HG02678 (cell line): ENCODE results near the gene PDE6D.
A peak's percentile ranks its signal among the peaks of the same experiment; 100 is the strongest.
"Not testable (repeated sequence)": the region's sequence is repeated elsewhere in the genome, so short reads cannot be mapped to it uniquely, and the experiment has no call there.

Experiments used
- ATAC-seq: cut with Tn5 transposase; IDR thresholded peaks from one replicate; pipeline ENCODE4 v1.9.1; 2021; ENCODE audit warnings: mild to moderate bottlenecking, moderate library complexity; ENCODE audit not compliant: unreplicated experiment

PDE6D gene

DNA sequence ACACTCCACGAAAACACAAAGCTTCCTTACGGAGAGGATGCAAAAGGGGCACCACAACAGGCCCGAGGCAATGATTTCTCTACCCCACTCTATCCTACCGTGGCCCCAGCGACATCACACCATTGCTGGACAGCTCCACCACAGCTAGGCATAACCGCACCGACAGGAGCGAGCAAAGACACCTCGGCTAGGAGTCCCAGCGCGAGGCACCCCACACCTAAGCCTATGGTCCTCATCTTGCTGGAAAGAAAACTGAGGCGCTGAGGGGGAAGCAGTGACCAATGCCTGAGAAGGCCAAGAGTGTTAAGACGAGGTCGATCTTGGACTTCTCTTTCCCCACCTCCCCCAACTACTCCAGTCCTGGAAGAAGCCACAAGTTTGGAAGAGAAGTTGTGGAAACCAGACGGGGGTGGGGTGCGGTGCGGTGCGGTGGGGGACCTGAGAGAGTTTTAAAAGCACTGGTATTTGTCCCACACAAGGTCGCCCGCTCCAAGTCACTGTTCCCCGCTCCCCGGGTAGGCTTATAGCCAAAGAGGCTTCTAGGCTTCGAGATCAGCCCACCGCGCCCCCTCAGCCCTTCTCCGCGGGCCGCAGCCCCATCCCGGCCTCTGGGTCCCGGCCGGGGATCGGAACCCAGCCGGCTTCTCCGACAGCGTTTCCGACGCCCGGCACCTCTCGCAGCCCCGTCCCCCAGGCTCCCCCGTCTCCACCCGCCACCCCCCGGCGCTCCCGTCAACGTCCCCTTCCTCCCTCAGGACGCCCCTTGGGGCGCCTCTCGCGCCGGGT is 766 bp downstream of the PDE6D start:
- ATAC-seq: peak; percentile 15

DNA sequence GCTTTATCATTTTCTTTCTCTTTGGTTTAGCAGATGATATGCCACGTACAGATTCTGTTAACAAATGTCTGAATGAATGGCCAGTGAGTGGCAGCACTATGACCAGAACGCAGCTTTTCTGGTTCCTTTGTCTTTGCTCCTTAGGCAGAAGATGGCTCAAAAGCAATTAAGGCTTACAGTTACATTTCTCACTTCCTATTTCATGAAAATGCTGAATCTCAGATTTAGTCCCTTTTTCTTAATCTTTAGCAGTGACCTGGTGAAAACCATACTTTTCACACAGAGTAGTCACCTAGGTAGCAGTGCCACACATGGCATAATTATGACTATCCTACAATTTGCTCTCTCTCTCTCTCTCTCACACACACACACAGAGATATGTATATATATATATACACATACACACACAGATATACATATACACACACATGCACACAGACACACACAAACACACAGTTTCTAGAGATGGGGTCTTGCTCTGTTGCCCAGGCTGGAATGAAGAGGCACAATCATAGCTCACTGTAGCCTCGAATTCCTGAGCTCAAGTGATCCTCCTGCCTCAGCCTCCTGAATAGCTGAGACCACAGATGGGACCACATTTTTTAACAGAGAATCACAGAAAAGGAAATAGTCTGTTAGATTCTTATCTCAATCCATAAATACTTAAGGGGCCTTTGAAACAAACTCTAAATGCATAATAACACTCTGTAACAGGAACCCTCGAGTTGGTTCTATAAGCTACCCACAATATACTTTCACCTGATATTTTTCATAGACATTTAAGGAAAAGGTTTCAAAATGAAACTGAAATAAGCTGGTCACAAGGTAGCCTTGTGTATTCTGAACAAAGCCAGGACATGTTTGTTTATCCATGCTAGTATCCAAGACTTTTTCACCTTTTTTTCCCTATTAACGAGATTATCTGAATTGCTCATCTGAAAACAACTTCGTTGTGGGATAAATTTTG is 11.6 kb downstream of the PDE6D start:
- no peak for ATAC-seq

DNA sequence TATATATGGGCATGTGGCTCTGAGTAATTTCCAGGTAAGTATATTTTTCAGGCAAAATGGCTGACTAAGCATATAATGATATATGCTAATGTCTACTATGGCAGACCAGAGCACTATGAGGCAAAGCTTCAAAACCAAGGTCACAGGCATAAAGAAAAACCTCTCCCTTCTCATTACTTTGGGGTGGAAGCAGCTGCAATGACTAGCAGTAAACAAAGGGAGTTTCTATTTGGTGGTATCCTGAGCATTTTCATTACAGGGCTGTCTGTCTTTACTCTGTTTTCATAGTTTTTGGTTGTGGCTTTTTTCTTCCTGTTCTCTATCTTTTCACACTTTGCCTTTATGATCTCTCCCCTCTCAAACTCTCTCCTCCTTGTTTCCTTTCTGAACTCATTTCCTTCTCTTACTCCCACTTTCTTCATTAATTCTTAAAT is 15.6 kb downstream of the PDE6D start:
- ATAC-seq: no peak

DNA sequence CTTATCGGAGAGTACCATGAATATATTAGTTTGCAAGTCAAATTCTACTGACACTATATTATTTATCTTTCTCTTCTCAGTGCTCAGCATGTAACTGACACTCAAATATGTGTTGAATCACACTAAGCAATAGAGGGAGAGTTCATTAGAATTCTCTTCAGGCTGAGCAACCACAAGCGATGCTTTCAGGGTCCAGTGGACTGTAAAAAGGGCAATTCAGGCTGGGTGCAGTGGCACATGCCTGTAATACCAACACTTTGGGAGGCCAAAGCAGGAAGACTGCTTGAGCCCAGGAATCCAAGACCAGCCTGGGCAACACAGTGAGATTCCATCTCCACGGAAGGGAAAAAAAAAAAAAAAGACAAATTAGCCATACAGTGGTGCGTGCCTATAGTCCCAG is 16.3 kb downstream of the PDE6D start:
- no peak for ATAC-seq

DNA sequence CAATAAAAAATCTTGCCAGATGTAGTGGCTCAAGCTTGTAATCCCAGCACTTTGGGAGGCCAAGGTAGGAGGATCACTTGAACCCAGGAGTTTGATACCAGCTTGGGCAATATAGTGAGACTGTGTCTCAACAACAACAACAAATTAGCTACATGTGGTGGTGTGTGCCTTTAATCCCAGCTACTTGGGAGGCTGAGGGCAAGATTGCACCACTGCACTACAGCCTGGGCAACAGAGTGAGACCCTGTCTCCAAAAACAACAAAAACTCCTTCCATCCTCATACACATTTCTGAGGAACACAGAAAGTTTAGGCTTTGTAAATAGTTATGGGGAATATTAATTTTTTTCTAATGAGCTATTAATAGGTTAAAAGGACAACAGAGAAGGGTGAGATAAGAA is 17.0 kb downstream of the PDE6D start:
- ATAC-seq: no peak

DNA sequence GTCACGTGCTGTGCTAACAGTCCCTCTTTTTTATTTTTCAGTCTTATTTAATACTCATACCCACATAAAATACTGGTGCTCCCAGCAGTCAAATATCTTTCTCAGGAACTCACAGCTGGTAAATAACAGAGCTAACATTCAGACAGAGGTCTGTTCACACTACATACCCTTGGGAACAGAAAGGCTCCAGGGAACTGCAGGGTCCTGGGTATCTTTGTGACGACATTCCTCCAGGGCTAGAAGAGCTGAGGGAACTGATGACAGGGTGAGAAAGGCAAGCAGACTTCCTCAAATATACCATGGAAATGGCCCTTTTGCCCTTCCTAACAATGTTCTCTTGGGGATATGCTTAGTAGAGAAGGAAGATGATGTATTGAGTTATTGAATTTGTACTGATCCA is 19.3 kb downstream of the PDE6D start:
- no peak for ATAC-seq

DNA sequence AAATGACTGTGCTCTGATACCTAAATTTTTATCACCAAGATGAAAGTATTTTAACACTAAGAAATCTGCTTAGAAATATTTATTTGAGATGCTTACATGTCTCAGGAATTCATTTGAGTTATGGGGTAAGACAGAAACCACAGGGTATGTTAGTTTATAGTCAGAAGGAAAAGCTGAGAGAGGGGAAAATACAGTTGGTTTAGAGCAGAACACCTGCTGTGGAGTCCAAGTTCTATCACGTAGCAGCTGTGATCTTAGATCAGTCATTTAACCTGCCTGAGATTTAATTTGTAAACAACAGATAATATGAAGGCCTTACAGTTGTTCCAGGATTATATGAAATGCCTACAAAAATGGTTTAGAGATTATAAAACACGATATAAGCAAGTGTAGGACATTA is 29.0 kb downstream of the PDE6D start:
- ATAC-seq: no peak

DNA sequence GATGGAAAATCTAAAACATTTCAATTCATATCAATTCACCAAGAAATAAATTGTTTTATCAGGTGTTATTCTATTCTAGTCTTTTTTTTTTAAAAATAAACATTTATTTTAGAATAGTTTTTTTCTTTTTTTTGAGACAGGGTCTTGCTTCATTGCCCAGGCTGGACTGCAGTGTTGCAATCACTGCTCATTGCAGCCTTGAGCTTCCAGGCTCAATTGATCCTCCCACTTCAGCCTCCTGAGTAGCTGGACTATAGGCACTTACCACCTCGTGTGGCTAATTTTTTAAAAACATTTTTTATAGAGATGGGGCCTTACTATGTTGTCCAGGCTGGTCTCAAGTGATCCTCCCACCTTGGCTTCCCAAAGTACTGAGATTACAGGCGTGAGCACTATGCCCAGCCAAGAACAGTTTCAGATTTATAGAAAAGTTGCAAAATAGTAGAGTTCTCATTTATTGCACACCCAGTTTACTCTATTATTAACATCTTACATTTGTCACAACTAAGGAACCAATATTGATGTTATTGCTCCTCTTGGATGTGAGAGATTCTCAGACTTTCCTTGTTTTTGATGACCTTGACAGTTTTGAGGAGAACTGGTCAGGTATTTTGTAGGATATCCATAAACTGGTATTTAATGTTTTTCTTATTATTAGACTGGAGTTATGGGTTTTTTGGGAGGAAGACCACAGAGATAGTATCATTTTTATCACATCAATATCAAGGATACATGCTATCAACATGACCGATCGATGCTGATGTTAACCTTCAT is 29.9 kb downstream of the PDE6D start:
- no peak for ATAC-seq

DNA sequence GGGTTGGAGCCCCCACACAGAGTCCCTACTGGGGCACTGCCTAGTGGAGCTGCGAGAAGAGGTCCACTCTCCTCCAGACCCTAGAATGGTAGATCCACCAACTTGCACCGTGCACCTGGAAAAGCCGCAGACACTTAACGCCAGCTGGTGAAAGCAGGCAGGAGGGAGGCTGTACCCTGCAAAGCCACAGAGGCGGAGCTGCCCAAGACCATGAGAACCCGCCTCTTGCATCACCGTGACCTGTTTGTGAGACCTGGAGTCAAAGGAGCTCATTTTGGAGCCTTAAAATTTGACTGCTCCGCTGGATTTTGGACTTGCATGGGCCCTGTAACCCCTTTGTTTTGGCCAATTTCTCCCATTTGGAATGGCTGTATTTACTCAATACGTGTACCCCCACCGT is 32.1 kb downstream of the PDE6D start:
- ATAC-seq: not testable (repeated sequence)

DNA sequence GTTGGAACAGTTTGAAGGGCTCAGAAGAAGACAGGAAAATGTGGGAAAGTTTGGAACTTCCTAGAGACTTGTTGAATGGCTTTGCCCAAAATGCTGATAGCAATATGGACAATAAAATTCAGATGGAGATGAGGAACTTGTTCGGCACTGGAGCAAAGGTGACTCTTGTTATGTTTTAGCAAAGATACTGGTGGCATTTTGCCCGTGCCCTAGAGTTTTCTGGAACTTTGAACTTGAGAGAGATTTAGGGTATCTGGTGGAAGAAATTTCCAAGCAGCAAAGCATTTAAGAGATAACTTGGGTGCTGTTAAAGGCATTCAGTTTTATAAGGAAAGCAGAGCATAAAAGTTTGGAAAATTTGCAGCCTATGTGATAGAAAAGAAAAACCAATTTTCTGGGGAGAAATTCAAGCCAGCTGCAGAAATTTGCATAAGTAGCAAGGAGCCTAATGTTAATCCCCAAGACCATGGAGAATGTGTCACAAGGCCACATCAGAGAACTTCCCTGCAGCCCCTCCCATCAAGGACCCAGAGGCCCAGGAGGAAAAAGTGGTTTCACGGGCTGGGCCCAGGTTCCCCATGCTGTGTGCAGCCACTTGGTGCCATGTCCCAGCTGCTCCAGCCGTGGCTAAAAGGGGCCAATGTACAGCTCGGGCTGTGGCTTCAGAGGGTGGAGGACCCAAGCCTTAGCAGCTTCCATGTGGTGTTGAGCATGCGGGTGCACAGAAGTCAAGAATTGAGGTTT is 32.8 kb downstream of the PDE6D start:
- not testable (repeated sequence) for ATAC-seq

DNA sequence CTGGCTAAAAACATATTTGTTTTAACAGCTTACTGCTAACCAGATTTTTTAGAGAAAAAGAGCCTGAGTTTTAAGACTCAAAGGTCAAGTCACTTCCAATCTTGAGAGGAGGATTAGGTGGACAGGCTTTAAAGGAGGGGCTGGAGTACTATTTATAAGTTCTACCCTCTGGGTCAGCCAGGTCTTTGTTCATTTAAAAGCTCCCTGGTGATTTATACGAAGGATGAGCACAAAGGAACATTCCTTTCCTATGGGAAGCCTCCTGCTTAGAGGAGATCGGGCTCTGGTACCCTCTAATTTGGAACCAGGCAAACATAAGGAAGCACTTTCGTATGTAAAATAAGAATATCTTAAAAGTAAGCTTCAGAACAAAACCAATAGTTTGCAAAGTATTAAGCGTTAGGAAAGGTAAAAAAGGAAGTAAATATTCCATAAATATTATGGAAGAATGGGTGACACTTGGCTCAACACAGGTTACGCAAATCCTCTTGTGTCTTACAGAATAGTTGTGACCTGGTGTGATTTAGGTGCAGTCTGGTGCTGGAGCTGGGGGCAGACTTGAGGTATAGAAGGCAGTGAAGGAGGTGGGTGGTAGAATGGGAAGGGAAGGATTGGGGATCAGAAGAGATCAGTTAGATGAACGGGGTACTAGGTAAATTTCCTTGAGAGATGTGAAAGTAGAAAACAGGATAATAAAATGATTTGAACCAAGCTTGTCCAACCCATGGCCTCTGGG is 35.6 kb downstream of the PDE6D start:
- ATAC-seq: no peak

DNA sequence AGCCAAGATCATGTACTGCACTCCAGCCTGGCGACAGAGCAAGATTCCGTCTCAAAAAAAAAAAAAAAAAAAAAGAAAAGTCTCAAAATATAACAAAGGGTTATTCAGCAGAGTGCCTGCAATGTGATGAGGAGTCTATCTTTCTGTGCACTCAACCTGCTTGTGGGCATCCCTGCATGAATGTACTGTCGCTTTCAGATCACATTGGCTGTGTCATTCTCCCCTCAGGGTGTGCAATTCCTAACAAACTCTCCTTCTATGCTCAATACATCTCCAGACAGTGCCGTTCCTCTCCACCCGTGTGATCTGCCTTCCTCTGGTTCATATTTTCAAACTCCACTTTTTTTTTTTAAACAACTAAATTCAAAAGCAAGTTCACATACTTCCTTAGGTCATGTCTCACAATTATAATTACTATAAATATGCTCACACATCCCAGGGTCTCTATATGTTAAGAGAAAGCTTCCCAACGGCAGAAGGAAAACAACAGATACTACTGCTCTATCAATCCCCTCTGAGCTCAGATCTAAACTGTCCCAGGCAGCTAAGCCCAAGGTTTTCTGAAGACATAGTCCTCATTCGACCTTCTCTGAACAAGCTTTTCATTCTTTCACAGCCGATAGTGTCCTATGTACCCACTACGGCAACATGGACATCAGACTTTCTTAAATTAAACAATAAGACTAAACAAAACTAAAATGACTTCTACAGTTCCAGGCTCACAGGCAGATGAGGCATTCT is 37.5 kb downstream of the PDE6D start:
- ATAC-seq: no peak

DNA sequence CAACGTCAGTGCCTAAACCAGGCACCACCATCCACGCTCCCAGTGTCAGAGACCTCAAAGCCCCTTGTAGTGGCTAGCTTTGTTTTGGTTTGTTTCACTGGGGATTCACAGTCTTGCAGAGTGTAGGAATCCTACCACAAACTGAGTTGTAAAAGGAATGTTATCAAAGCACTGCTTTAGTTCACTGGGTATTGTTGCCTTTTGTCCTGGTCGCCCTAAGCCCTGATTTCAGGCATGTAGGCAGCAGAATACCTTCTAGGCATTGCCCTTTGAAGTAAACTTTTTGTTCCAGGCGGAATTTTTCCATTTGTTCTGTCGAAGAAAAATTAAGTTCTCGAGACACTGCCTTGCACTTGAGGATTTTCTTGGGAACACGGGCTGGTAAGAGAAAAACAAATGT is 43.3 kb downstream of the PDE6D start:
- ATAC-seq: no peak

DNA sequence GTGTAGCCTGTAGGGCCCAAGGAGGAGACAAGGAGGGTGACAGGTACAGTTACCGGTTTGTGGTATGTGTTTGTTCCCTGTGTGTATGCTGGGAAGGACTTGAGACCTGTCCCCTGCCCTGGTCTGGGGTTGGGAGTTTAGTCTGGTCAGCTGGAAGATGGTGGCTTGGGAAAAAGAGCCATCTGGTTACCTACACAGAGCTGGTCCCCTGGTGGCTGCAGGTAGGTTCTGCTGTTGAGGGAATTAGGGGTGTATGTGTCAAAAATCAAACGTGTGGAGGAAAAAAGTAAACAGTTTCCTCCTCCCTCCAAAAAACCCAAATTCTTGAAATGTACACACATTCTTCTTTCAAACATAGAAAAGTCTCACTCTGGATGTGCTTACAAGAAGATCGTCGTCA is 48.5 kb downstream of the PDE6D start:
- no peak for ATAC-seq

DNA sequence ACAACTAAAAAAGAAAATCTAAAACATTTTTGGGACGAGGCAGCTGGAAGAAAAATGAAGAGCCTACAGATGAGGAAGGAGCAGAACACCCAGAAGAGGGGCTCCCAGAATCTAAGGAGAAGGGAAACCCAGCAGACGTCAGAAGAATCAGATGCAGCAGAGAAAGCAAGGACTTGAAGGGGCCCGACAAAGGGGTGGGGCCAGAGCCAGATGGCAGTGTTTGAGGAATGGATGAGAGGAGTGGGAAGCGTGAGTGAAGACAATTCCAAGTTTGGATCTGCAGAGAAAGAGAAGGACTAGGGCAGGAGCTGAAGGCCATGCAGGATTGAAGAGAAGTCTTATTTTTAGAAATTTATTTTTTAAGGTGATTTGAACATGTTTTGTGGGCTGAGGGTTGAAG is 53.5 kb downstream of the PDE6D start:
- ATAC-seq: no peak

DNA sequence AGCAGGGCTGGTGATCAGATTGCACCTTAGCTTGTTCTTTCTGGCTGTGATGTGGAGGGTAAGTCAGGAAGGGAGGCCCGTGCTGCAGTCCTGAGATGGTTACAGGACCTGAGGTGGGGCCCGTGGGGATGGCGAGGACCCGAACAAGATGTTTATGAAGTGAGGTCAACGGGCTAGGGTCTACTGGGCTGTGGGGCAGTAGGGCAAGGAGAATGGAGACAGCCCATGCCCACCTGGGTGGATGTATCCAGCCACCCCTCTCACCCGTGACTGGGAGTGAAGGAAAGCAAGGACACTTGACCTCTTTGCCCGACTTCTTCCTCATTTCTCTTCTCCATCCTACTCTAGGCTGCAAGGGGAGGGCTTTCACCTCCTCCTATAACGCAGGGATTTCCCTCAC is 54.8 kb downstream of the PDE6D start:
- no peak for ATAC-seq

DNA sequence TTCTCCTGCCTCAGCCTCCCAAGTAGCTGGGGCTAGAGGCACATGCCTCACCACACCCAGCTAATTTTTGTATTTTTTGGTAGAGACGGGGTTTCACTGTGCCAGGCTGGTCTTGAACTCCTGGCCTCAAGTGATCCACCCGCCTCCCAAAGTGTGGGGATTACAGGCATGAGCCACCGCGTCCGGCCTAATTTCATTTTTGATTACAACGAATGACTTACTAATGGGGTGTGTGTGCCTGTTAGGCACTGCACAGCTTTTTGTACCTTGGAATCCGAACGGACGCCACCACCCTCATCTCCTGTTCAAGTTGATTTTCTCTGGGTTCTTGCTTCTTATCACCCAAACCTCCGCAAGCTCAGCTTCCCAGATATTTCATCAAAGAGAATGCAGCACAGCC is 55.6 kb downstream of the PDE6D start:
- ATAC-seq: no peak

DNA sequence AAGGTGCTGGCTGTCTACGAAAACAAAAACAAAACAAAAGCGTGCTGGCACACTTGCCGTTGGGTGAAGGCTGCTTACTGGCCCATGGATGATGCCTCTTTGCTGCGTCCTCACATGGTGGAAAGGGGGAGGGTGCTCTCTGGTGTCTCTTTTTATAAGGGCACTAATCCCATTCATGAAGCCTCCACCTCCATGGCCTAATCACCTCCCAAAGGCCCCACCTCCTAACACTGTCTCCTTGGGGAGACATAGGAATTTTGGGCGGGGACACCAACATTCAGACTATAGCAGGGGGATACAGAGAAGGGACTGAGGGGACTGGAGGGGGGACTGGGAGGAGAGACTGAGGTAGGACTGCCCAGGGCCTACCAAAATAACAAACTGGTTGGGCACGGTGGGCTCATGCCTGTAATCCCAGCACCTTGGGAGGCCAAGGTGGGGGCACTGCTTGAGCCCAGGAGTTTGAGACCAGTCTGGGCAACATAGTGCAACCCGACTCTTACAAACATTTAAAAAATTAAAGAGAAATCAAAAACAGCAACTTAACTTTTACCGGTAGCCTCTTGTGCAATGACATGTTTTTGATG is 58.3 kb downstream of the PDE6D start:
- ATAC-seq: no peak
